Naive thymus-derived CD4-positive, alpha-beta T cell (primary cell): Measurements from ENCODE around the gene ARMC2. TPM values are rescaled to one million over a fixed set of nuclear protein-coding genes. Genes with fewer than 3 reads are reported as not detected.

ENCODE experiments used
- ATAC-seq: fragments of 150-1000 bp; cut with Tn5 transposase; 2 replicates; pipeline ENCODE4 v1.10.0; 2021; ENCODE audit warnings: mild to moderate bottlenecking, moderate library complexity
- CTCF ChIA-PET: fragments of 350-600 bp; sonication (Branson Sonifier 250); formaldehyde crosslinking; loops from one replicate; lab custom pipeline; 2021; ENCODE audit warnings: antibody characterized with exemption; lab: Charles Lee
- POLR2A ChIA-PET: fragments of 350-600 bp; sonication (Branson Sonifier 250); formaldehyde crosslinking; loops from one replicate; lab custom pipeline; 2021; ENCODE audit warnings: antibody characterized with exemption, inconsistent platforms; lab: Charles Lee
- DNase-seq, 9 donors: peaks; one replicate each; pipeline versions ENCODE4 v3.0.0 to v3.0.0-alpha.2; 2020 to 2022; ENCODE audit warnings: mixed read lengths in 1 of 9
- H3K27ac ChIP-seq: one replicate; pipeline ENCODE4 v1.7.0; 2013; ENCODE audit warnings: mild to moderate bottlenecking, low read depth, low read length, moderate library complexity
- H3K27me3 ChIP-seq, 2 donors: one replicate each; pipeline ENCODE4 v1.7.0; 2013; ENCODE audit warnings: low read length in 2 of 2, mild to moderate bottlenecking in 2 of 2, moderate library complexity in 2 of 2; ENCODE audit not compliant: control insufficient read depth in 2 of 2, insufficient read depth in 2 of 2
- H3K36me3 ChIP-seq, 3 experiments: 1 replicate in 2 of 3; 2 replicates in 1 of 3; pipeline ENCODE4 v1.7.0; 2013; ENCODE audit warnings: low read length in 3 of 3, mild to moderate bottlenecking in 3 of 3, moderate library complexity in 1 of 3; ENCODE audit not compliant: insufficient read depth in 3 of 3, control insufficient read depth in 2 of 3
- H3K4me1 ChIP-seq, 2 donors: one replicate each; pipeline ENCODE4 v1.7.0; 2013; ENCODE audit warnings: low read length in 2 of 2, mild to moderate bottlenecking in 2 of 2, moderate library complexity in 1 of 2; ENCODE audit not compliant: control insufficient read depth in 2 of 2, insufficient read depth in 2 of 2
- H3K4me3 ChIP-seq: 2 replicates; pipeline ENCODE4 v1.7.0; 2013; ENCODE audit warnings: mild to moderate bottlenecking, low read length
- H3K9me3 ChIP-seq, 3 experiments: 1 replicate in 2 of 3; 2 replicates in 1 of 3; pipeline ENCODE4 v1.7.0; 2013; ENCODE audit warnings: low read length in 3 of 3; ENCODE audit not compliant: control insufficient read depth in 2 of 3
- H3K27ac Mint-ChIP-seq, 9 donors: one replicate each; pipeline ENCODE4 v1.8.0; 2020 to 2022; ENCODE audit warnings: mixed read lengths in 9 of 9, mild to moderate bottlenecking in 8 of 9, moderate library complexity in 5 of 9, inconsistent platforms in 2 of 9
- H3K27me3 Mint-ChIP-seq, 5 donors: one replicate each; pipeline ENCODE4 v1.8.0; 2021 to 2022; ENCODE audit warnings: mixed read lengths in 5 of 5, mild to moderate bottlenecking in 1 of 5
- H3K36me3 Mint-ChIP-seq, 5 donors: one replicate each; pipeline ENCODE4 v1.8.0; 2020 to 2022; ENCODE audit warnings: mixed read lengths in 5 of 5, mild to moderate bottlenecking in 3 of 5, inconsistent platforms in 1 of 5
- H3K4me1 Mint-ChIP-seq, 7 donors: one replicate each; pipeline ENCODE4 v1.8.0; 2020 to 2022; ENCODE audit warnings: mixed read lengths in 7 of 7, mild to moderate bottlenecking in 3 of 7, inconsistent platforms in 1 of 7
- H3K4me3 Mint-ChIP-seq, 10 donors: one replicate each; pipeline ENCODE4 v1.8.0; 2020 to 2022; ENCODE audit warnings: mild to moderate bottlenecking in 10 of 10, mixed read lengths in 10 of 10, moderate library complexity in 6 of 10, inconsistent platforms in 2 of 10
- H3K9me3 Mint-ChIP-seq, 11 donors: one replicate each; pipeline ENCODE4 v1.8.0; 2020 to 2022; ENCODE audit warnings: mixed read lengths in 11 of 11, mild to moderate bottlenecking in 4 of 11, inconsistent platforms in 1 of 11, moderate library complexity in 1 of 11
- intact Hi-C, 2 donors: fragments of 100-400 bp; cut with micrococcal nuclease; formaldehyde crosslinking; loops; one replicate each; pipeline ENCODE4 v1.15.1; 2023
- polyA plus RNA-seq, 2 donors: library from polyadenylated mRNA; unstranded; fragments of 300-500 nt; fragmentation: Illumina TruSeq; gene quantifications; one replicate each; pipeline ENCODE4 v1.2.3, GENCODE V29; 2021
- total RNA-seq, 6 experiments: library from RNA in 5 of 6; stranded (reverse) in 5 of 6; gene quantifications; 1 replicate in 5 of 6; 2 replicates in 1 of 6; pipeline ENCODE4 v1.2.3 and lab custom pipeline; 2021 to 2026

The ARMC2 gene
- total and polyA plus RNA-seq, 7 experiments from 2014 or later: 3.6 to 12.7 (median 7.1) TPM

DNA sequence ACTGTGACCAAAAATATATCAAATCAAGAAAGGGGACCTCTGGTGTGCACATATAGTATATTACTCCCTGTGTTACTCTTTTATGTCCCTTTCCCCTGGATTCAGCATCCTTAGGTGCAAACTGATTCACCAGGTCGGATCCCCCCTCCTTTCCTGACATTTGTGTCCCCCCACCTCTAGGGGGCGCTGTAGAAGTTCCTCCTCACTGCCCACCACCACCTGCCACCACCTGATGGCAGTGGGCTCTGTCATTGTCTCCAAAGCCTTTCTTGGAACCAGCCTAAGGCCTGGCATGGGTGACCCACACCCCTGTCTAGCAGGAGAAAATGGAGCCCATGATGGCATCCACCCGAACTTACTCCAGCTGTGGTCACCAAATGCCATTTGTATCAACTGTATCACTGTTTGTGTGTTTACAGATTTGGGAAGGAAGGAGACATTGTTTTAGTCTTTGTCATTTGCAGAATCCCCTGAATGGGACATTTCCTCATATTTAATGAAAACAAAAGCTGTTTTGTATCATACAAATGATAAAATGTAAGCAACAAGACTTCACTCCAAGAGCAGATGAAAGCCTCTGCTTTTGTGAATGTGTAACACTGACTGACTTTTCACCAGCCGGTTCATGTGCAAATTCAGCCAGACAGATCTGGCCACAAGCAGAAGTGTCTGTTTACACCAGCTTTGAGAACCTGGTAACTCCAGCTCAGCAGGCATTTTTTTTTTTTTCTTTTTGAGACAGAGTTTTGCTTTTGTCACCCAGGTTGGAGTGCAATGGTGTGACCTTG is 66.2 kb downstream of the ARMC2 start:
- ATAC-seq (peak; percentile 58), DNase-seq (peak in 8 of 9 donors; percentile 6 to 44 (median 35))
- CTCF ChIA-PET: interaction anchor here (1.2 kb wide), 1 partner anchor 9 kb away, joined by 3 read pairs; no protein-coding TSS in a partner anchor
- Mint-ChIP-seq H3K4me1 (peaks cover 0 to 9% (median 3%) of the 10 kb centered on the region in 7 donors), H3K36me3 (peaks cover 0 to 10% (median 2%) of the 10 kb centered on the region in 5 donors), H3K27me3 (peaks cover 0 to 47% (median 0%) of the 10 kb centered on the region in 5 donors), H3K27ac (peak overlapping the region in 2 of 9 donors; percentile 28 to 31), H3K4me3 (no peak overlapping the region), H3K9me3 (peaks cover 0 to 1% (median 0%) of the 10 kb centered on the region in 11 donors)
- Histone ChIP-seq H3K4me1 (no peaks in the 10 kb centered on the region), H3K4me3 (no peak overlapping the region), H3K27me3 (no peaks in the 10 kb centered on the region), H3K9me3 (no peaks in the 10 kb centered on the region), H3K36me3 (no peaks in the 10 kb centered on the region), H3K27ac (no peak overlapping the region)
- POLR2A ChIA-PET: interaction anchor here (1.0 kb wide), 1 partner anchor 96 kb away, joined by 3 read pairs; no protein-coding TSS in a partner anchor
- intact Hi-C loops: loop anchor here (1.0 to 2.0 kb wide), 2 partner anchors 16 to 159 kb away; no protein-coding TSS in a partner anchor

GRCh38 chr6:108915258-108915657 is 67.0 kb downstream of the ARMC2 start:
- H3K4me3 Mint-ChIP-seq: no peak overlapping the region
- CTCF ChIA-PET: interaction anchor here (1.2 kb wide), 2 partner anchors 8 to 158 kb away, joined by 3 read pairs; no protein-coding TSS in a partner anchor
- Histone ChIP-seq H3K27ac (no peak overlapping the region), H3K27me3 (no peaks in the 10 kb centered on the region), H3K4me3 (no peak overlapping the region), H3K4me1 (no peaks in the 10 kb centered on the region), H3K36me3 (no peaks in the 10 kb centered on the region), H3K9me3 (no peaks in the 10 kb centered on the region)
- POLR2A ChIA-PET: no interaction called here
- H3K36me3 Mint-ChIP-seq: peaks cover 0 to 10% (median 2%) of the 10 kb centered on the region in 5 donors
- H3K9me3 Mint-ChIP-seq: peaks cover 0 to 1% (median 0%) of the 10 kb centered on the region in 11 donors
- H3K27me3 Mint-ChIP-seq: peaks cover 0 to 45% (median 0%) of the 10 kb centered on the region in 5 donors
- peak overlapping the region in 2 of 9 donors; percentile 7 to 65 for H3K27ac Mint-ChIP-seq
- DNase-seq (no peak), ATAC-seq (no peak)
- intact Hi-C loops: loop anchor here in 1 of 2 donors (2.0 kb wide), 1 partner anchor 16 kb away; no protein-coding TSS in a partner anchor
- peaks cover 0 to 7% (median 3%) of the 10 kb centered on the region in 7 donors for H3K4me1 Mint-ChIP-seq

GRCh38 chr6:108916026-108916686 is 67.9 kb downstream of the ARMC2 start:
- Histone ChIP-seq H3K36me3 (no peaks in the 10 kb centered on the region), H3K27me3 (no peaks in the 10 kb centered on the region), H3K4me1 (peaks cover 0 to 9% of the 10 kb centered on the region in 2 donors), H3K9me3 (no peaks in the 10 kb centered on the region), H3K27ac (no peak overlapping the region), H3K4me3 (no peak overlapping the region)
- no peak overlapping the region for H3K4me3 Mint-ChIP-seq
- ChIA-PET CTCF (interaction anchor here (1.0 to 1.2 kb wide), 2 partner anchors 10 to 157 kb away, joined by 3 to 4 read pairs; no protein-coding TSS in a partner anchor), POLR2A (no interaction called here)
- peaks cover 0 to 1% (median 0%) of the 10 kb centered on the region in 11 donors for H3K9me3 Mint-ChIP-seq
- DNase-seq (no peak), ATAC-seq (no peak)
- intact Hi-C loops: no loop called here
- peak overlapping the region in 1 of 9 donors; percentile 7 for H3K27ac Mint-ChIP-seq
- H3K36me3 Mint-ChIP-seq: peaks cover 0 to 10% (median 2%) of the 10 kb centered on the region in 5 donors
- peaks cover 0 to 46% (median 0%) of the 10 kb centered on the region in 5 donors for H3K27me3 Mint-ChIP-seq
- peaks cover 0 to 15% (median 10%) of the 10 kb centered on the region in 7 donors for H3K4me1 Mint-ChIP-seq

- no peak overlapping the region for H3K27ac ChIP-seq
- Mint-ChIP-seq H3K4me1 (peaks cover 18 to 47% (median 41%) of the 10 kb centered on the region in 7 donors), H3K36me3 (peaks cover 6 to 19% (median 9%) of the 10 kb centered on the region in 5 donors), H3K4me3 (no peak overlapping the region), H3K27ac (peak overlapping the region in 4 of 9 donors; percentile 1 to 81 (median 34)), H3K9me3 (peaks cover 3 to 11% (median 6%) of the 10 kb centered on the region in 11 donors), H3K27me3 (peaks cover 0 to 49% (median 0%) of the 10 kb centered on the region in 5 donors)
- ATAC-seq (no peak), DNase-seq (no peak)
- no peaks in the 10 kb centered on the region for H3K9me3 ChIP-seq
- intact Hi-C loops: no loop called here
- H3K4me3 ChIP-seq: no peak overlapping the region
- CTCF ChIA-PET: no interaction called here
- no peaks in the 10 kb centered on the region for H3K27me3 ChIP-seq
- POLR2A ChIA-PET: interaction anchor here (0.8 to 1.4 kb wide), 2 partner anchors 26 to 90 kb away, joined by 3 to 4 read pairs; no protein-coding TSS in a partner anchor
- H3K4me1 ChIP-seq: peaks cover 14 to 16% of the 10 kb centered on the region in 2 donors
- no peaks in the 10 kb centered on the region for H3K36me3 ChIP-seq
Observed at GRCh38 chr6:108920751-108921150, 72.5 kb downstream of the ARMC2 start.

GRCh38 chr6:108921547-108922361 is 73.5 kb downstream of the ARMC2 start:
- Mint-ChIP-seq H3K36me3 (peaks cover 6 to 23% (median 9%) of the 10 kb centered on the region in 5 donors), H3K9me3 (peaks cover 3 to 11% (median 6%) of the 10 kb centered on the region in 11 donors), H3K27me3 (peaks cover 0 to 56% (median 0%) of the 10 kb centered on the region in 5 donors), H3K4me1 (peaks cover 18 to 52% (median 44%) of the 10 kb centered on the region in 7 donors), H3K4me3 (no peak overlapping the region), H3K27ac (peak overlapping the region in 2 of 9 donors; percentile 27 to 62)
- Histone ChIP-seq H3K27ac (no peak overlapping the region), H3K4me1 (peaks cover 14 to 16% of the 10 kb centered on the region in 2 donors), H3K36me3 (no peaks in the 10 kb centered on the region), H3K9me3 (no peaks in the 10 kb centered on the region), H3K27me3 (no peaks in the 10 kb centered on the region), H3K4me3 (no peak overlapping the region)
- ATAC-seq: no peak
- POLR2A ChIA-PET: interaction anchor here (1.4 kb wide), 1 partner anchor 89 kb away, joined by 4 read pairs; no protein-coding TSS in a partner anchor
- CTCF ChIA-PET: interaction anchor here (0.8 kb wide), 1 partner anchor 28 kb away, joined by 3 read pairs; no protein-coding TSS in a partner anchor
- no peak for DNase-seq
- intact Hi-C loops: no loop called here
